ENCODE measurements around the gene COL6A2.

The COL6A2 gene

GRCh38 chr21:46129846-46130651 lies 32.1 kb downstream of the COL6A2 start:
- WGBS (ENCODE audit: insufficient coverage, insufficient read length), result no CpG with 5 or more reads among the region's 27 CpGs
- H3K9me3 ChIP-seq (ENCODE audit: control insufficient read depth, insufficient read depth, low read length), result no peaks in the 10 kb centered on the region
- H3K4me3 ChIP-seq (ENCODE audit: low read length), result no peak overlapping the region
- H3K27me3 ChIP-seq (ENCODE audit: control insufficient read depth, insufficient read depth, low read length), result no peaks in the 10 kb centered on the region
- peaks cover 20% of the 10 kb centered on the region for H3K36me3 ChIP-seq (ENCODE audit: control insufficient read depth, insufficient read depth, low read length)
- DNase-seq (ENCODE audit: low read depth, low spot score), result no peak
- no peak overlapping the region for H3K27ac ChIP-seq (ENCODE audit: low read length)
- H3K4me1 ChIP-seq (ENCODE audit: control insufficient read depth, insufficient read depth, low read length), result no peaks in the 10 kb centered on the region; the same call in 1 of the 2 replicates

GRCh38 chr21:46130831-46131587 lies 33.1 kb downstream of the COL6A2 start:
- H3K27me3 ChIP-seq (ENCODE audit: control insufficient read depth, insufficient read depth, low read length), result no peaks in the 10 kb centered on the region
- DNase-seq (ENCODE audit: low read depth, low spot score), result no peak

GRCh38 chr21:46131588-46131837 lies 33.6 kb downstream of the COL6A2 start:
- Histone ChIP-seq H3K4me3 (ENCODE audit: low read length) (no peak overlapping the region), H3K27ac (ENCODE audit: low read length) (no peak overlapping the region), H3K36me3 (ENCODE audit: control insufficient read depth, insufficient read depth, low read length) (peaks cover 8% of the 10 kb centered on the region), H3K27me3 (ENCODE audit: control insufficient read depth, insufficient read depth, low read length) (no peaks in the 10 kb centered on the region), H3K9me3 (ENCODE audit: control insufficient read depth, insufficient read depth, low read length) (no peaks in the 10 kb centered on the region), H3K4me1 (ENCODE audit: control insufficient read depth, insufficient read depth, low read length) (no peaks in the 10 kb centered on the region; the same call in 1 of the 2 replicates)
- no CpG with 5 or more reads among the region's 4 CpGs for WGBS (ENCODE audit: insufficient coverage, insufficient read length)
- no peak for DNase-seq (ENCODE audit: low read depth, low spot score)

More at GRCh38 chr21:46130831-46131587, 33.1 kb downstream of the COL6A2 start:
- Histone ChIP-seq H3K4me3 (ENCODE audit: low read length) (no peak overlapping the region), H3K4me1 (ENCODE audit: control insufficient read depth, insufficient read depth, low read length) (no peaks in the 10 kb centered on the region; the same call in 1 of the 2 replicates), H3K36me3 (ENCODE audit: control insufficient read depth, insufficient read depth, low read length) (peaks cover 11% of the 10 kb centered on the region), H3K9me3 (ENCODE audit: control insufficient read depth, insufficient read depth, low read length) (no peaks in the 10 kb centered on the region), H3K27ac (ENCODE audit: low read length) (no peak overlapping the region)
- WGBS (ENCODE audit: insufficient coverage, insufficient read length), result no CpG with 5 or more reads among the region's 22 CpGs

- no peak for DNase-seq (ENCODE audit: low read depth, low spot score)
- Histone ChIP-seq H3K4me3 (ENCODE audit: low read length) (no peak overlapping the region), H3K27me3 (ENCODE audit: control insufficient read depth, insufficient read depth, low read length) (no peaks in the 10 kb centered on the region), H3K36me3 (ENCODE audit: control insufficient read depth, insufficient read depth, low read length) (peaks cover 5% of the 10 kb centered on the region), H3K27ac (ENCODE audit: low read length) (no peak overlapping the region), H3K9me3 (ENCODE audit: control insufficient read depth, insufficient read depth, low read length) (no peaks in the 10 kb centered on the region), H3K4me1 (ENCODE audit: control insufficient read depth, insufficient read depth, low read length) (no peaks in the 10 kb centered on the region; the same call in 1 of the 2 replicates)
- no CpG with 5 or more reads among the region's 85 CpGs for WGBS (ENCODE audit: insufficient coverage, insufficient read length)
Measured at GRCh38 chr21:46131838-46132651, 34.1 kb downstream of the COL6A2 start.

GRCh38 chr21:46135782-46136395 lies 38.0 kb downstream of the COL6A2 start:
- no peak overlapping the region for H3K4me3 ChIP-seq (ENCODE audit: low read length)
- no peaks in the 10 kb centered on the region; the same call in 1 of the 2 replicates for H3K27me3 ChIP-seq (ENCODE audit: control insufficient read depth, insufficient read depth, low read length)
- H3K4me1 ChIP-seq (ENCODE audit: control insufficient read depth, insufficient read depth, low read length), result peaks cover 2% of the 10 kb centered on the region; the same call in 1 of the 2 replicates
- no peaks in the 10 kb centered on the region for H3K9me3 ChIP-seq (ENCODE audit: control insufficient read depth, insufficient read depth, low read length)
- WGBS (ENCODE audit: insufficient coverage, insufficient read length), result no CpG with 5 or more reads among the region's 7 CpGs
- H3K27ac ChIP-seq (ENCODE audit: low read length), result no peak overlapping the region
- H3K36me3 ChIP-seq (ENCODE audit: control insufficient read depth, insufficient read depth, low read length), result no peaks in the 10 kb centered on the region
- DNase-seq (ENCODE audit: low read depth, low spot score), result no peak

GRCh38 chr21:46136739-46137349 lies 38.9 kb downstream of the COL6A2 start:
- H3K27ac ChIP-seq (ENCODE audit: low read length), result no peak overlapping the region
- WGBS (ENCODE audit: insufficient coverage, insufficient read length), result no CpG with 5 or more reads among the region's 22 CpGs
- H3K4me1 ChIP-seq (ENCODE audit: control insufficient read depth, insufficient read depth, low read length), result peaks cover 2% of the 10 kb centered on the region; the same call in 1 of the 2 replicates
- no peaks in the 10 kb centered on the region for H3K9me3 ChIP-seq (ENCODE audit: control insufficient read depth, insufficient read depth, low read length)
- H3K27me3 ChIP-seq (ENCODE audit: control insufficient read depth, insufficient read depth, low read length), result no peaks in the 10 kb centered on the region; the same call in 1 of the 2 replicates
- no peaks in the 10 kb centered on the region for H3K36me3 ChIP-seq (ENCODE audit: control insufficient read depth, insufficient read depth, low read length)
- DNase-seq (ENCODE audit: low read depth, low spot score), result no peak
- no peak overlapping the region for H3K4me3 ChIP-seq (ENCODE audit: low read length)

GRCh38 chr21:46137908-46138307 lies 40.0 kb downstream of the COL6A2 start:
- no CpG with 5 or more reads among the region's 7 CpGs for WGBS (ENCODE audit: insufficient coverage, insufficient read length)
- H3K27me3 ChIP-seq (ENCODE audit: control insufficient read depth, insufficient read depth, low read length), result no peaks in the 10 kb centered on the region; the same call in 1 of the 2 replicates
- H3K9me3 ChIP-seq (ENCODE audit: control insufficient read depth, insufficient read depth, low read length), result no peaks in the 10 kb centered on the region
- H3K27ac ChIP-seq (ENCODE audit: low read length), result no peak overlapping the region
- H3K36me3 ChIP-seq (ENCODE audit: control insufficient read depth, insufficient read depth, low read length), result no peaks in the 10 kb centered on the region
- no peak for DNase-seq (ENCODE audit: low read depth, low spot score)
- no peak overlapping the region for H3K4me3 ChIP-seq (ENCODE audit: low read length)
- peaks cover 2% of the 10 kb centered on the region; the same call in 1 of the 2 replicates for H3K4me1 ChIP-seq (ENCODE audit: control insufficient read depth, insufficient read depth, low read length)

- no peak overlapping the region for H3K4me3 ChIP-seq (ENCODE audit: low read length)
- H3K36me3 ChIP-seq (ENCODE audit: control insufficient read depth, insufficient read depth, low read length), result no peaks in the 10 kb centered on the region
- H3K27me3 ChIP-seq (ENCODE audit: control insufficient read depth, insufficient read depth, low read length), result no peaks in the 10 kb centered on the region; the same call in 1 of the 2 replicates
- H3K9me3 ChIP-seq (ENCODE audit: control insufficient read depth, insufficient read depth, low read length), result no peaks in the 10 kb centered on the region
- DNase-seq (ENCODE audit: low read depth, low spot score), result no peak
- H3K4me1 ChIP-seq (ENCODE audit: control insufficient read depth, insufficient read depth, low read length), result peaks cover 2% of the 10 kb centered on the region; the same call in 1 of the 2 replicates
- WGBS (ENCODE audit: insufficient coverage, insufficient read length), result no CpG with 5 or more reads among the region's 28 CpGs
- H3K27ac ChIP-seq (ENCODE audit: low read length), result no peak overlapping the region
Measured at GRCh38 chr21:46138383-46138970, 40.6 kb downstream of the COL6A2 start.

- no peak overlapping the region for H3K4me3 ChIP-seq (ENCODE audit: low read length)
- no peaks in the 10 kb centered on the region; the same call in 1 of the 2 replicates for H3K27me3 ChIP-seq (ENCODE audit: control insufficient read depth, insufficient read depth, low read length)
- DNase-seq (ENCODE audit: low read depth, low spot score), result no peak
- no CpG with 5 or more reads among the region's 15 CpGs for WGBS (ENCODE audit: insufficient coverage, insufficient read length)
- H3K36me3 ChIP-seq (ENCODE audit: control insufficient read depth, insufficient read depth, low read length), result no peaks in the 10 kb centered on the region
- no peak overlapping the region for H3K27ac ChIP-seq (ENCODE audit: low read length)
- H3K4me1 ChIP-seq (ENCODE audit: control insufficient read depth, insufficient read depth, low read length), result peaks cover 2% of the 10 kb centered on the region; the same call in 1 of the 2 replicates
- H3K9me3 ChIP-seq (ENCODE audit: control insufficient read depth, insufficient read depth, low read length), result no peaks in the 10 kb centered on the region
Measured at GRCh38 chr21:46139686-46140085, 41.8 kb downstream of the COL6A2 start.
